Measurements from ENCODE around the gene STKLD1. TPM values are rescaled to one million over a fixed set of nuclear protein-coding genes. Genes with fewer than 3 reads are reported as not detected.
A peak's percentile ranks its signal among the peaks of the same experiment; 100 is the strongest.

STKLD1 gene
- total RNA-seq, 2 experiments from 2014 or later, result 0.59 to 1.0 TPM

- DNase-seq (no peak), ATAC-seq (ENCODE audit: poor library complexity) (no peak)
- ChIA-PET POLR2A (interaction anchor here (2.4 to 7.4 kb wide), 3 partner anchors 10 to 328 kb away, joined by 12 to 109 read pairs (median 45); partner anchors contain the start of genes GTF3C5, MED22, RPL7A and STKLD1), CTCF (no interaction called here)
- Mint-ChIP-seq H3K9me3 (no peaks in the 10 kb centered on the region), H3K27me3 (no peaks in the 10 kb centered on the region), H3K4me3 (peak overlapping the region; percentile 84), H3K27ac (peak overlapping the region; percentile 65), H3K36me3 (ENCODE audit: low read depth) (peaks cover 56% of the 10 kb centered on the region), H3K4me1 (ENCODE audit: low read depth) (peaks cover 23% of the 10 kb centered on the region)
- H3K27me3 ChIP-seq (ENCODE audit: control insufficient read depth in 1 of 2, insufficient read depth in 2 of 2, low read length in 2 of 2), result no peaks in the 10 kb centered on the region
- intact Hi-C loops (cut with DNase I, micrococcal nuclease), result loop anchor here (2.0 to 10.0 kb wide), 3 partner anchors 13 to 667 kb away; partner anchors contain the start of genes BRD3OS (in 1 of the 2) and REXO4 (in 1 of the 2)
- H3K9me3 ChIP-seq (ENCODE audit: control insufficient read depth in 1 of 2, insufficient read depth in 1 of 2, low read length in 2 of 2), result no peaks in the 10 kb centered on the region
- TF ChIP-seq, protein P1, sequence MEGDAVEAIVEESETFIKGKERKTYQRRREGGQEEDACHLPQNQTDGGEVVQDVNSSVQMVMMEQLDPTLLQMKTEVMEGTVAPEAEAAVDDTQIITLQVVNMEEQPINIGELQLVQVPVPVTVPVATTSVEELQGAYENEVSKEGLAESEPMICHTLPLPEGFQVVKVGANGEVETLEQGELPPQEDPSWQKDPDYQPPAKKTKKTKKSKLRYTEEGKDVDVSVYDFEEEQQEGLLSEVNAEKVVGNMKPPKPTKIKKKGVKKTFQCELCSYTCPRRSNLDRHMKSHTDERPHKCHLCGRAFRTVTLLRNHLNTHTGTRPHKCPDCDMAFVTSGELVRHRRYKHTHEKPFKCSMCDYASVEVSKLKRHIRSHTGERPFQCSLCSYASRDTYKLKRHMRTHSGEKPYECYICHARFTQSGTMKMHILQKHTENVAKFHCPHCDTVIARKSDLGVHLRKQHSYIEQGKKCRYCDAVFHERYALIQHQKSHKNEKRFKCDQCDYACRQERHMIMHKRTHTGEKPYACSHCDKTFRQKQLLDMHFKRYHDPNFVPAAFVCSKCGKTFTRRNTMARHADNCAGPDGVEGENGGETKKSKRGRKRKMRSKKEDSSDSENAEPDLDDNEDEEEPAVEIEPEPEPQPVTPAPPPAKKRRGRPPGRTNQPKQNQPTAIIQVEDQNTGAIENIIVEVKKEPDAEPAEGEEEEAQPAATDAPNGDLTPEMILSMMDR (IDR thresholded peaks at IDR 0.05), result no peak
- H3K4me3 ChIP-seq (ENCODE audit: low read length), result no peak overlapping the region
- H3K36me3 ChIP-seq (ENCODE audit: insufficient read depth, low read length), result peaks cover 61% of the 10 kb centered on the region
- H3K27ac ChIP-seq (ENCODE audit: low read depth in 1 of 2, low read length in 2 of 2), result peak overlapping the region in 1 of 2 donors; percentile 79
- peaks cover 46% of the 10 kb centered on the region for H3K4me1 ChIP-seq (ENCODE audit: insufficient read depth, low read length)
Observed at GRCh38 chr9:133357656-133358055, 18.5 kb upstream of the STKLD1 start.

DNA sequence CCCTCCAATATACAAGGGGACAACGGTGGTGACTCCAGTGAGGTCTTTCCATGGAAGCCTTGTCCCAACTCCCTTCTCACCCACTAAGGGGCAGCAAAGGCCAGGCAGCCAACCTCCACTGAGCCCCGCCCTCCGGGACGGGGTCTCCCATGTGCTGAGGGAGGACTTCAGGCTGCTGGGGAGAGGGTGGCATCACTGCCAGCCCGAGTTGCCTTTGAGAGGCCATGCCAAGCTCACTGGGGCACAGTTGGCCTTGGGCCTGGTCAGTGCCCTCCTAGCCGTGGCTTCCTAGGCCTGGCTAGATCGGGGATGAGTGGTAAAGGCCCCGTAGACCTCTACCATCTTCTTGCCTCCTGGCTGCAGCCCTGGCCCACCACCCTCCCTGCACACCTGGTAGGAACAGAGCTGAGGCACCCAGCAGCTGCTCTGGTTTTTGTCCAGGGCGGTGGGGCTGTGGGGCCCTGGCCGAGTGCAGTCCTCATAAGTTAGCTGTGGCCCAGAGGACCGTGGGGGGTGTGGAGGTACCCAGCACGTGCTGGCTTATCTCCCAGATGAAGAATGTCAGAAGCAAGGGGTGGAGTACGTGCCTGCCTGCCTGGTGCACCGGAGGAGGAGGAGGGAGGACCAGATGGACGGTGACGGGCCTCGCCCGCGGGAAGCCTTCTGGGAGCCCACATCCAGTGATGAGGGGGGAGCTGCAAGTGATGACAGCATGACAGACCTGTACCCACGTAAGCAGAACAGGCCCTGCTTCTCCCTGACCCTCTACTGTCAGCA lies 16.6 kb upstream of the STKLD1 start:
- no peaks in the 10 kb centered on the region for H3K27me3 Mint-ChIP-seq
- no peaks in the 10 kb centered on the region for H3K27me3 ChIP-seq (ENCODE audit: control insufficient read depth in 1 of 2, insufficient read depth in 2 of 2, low read length in 2 of 2)
- H3K36me3 ChIP-seq (ENCODE audit: insufficient read depth, low read length), result peaks cover 58% of the 10 kb centered on the region
- intact Hi-C loops (cut with DNase I, micrococcal nuclease), result loop anchor here (5.0 to 10.0 kb wide), 2 partner anchors 58 to 665 kb away; partner anchors contain the start of genes BRD3OS (in 1 of the 2) and REXO4 (in 1 of the 2)
- H3K4me3 ChIP-seq (ENCODE audit: low read length), result no peak overlapping the region
- CTCF ChIA-PET, result interaction anchor here (2.6 kb wide), 1 partner anchor 11 kb away, joined by 8 read pairs; no protein-coding TSS in a partner anchor
- peaks cover 23% of the 10 kb centered on the region for H3K4me1 Mint-ChIP-seq (ENCODE audit: low read depth)
- H3K9me3 Mint-ChIP-seq, result no peaks in the 10 kb centered on the region
- POLR2A ChIA-PET, result interaction anchor here (7.4 kb wide), 1 partner anchor 14 kb away, joined by 109 read pairs; the partner anchor contains the start of genes STKLD1 and SURF4
- H3K9me3 ChIP-seq (ENCODE audit: control insufficient read depth in 1 of 2, insufficient read depth in 1 of 2, low read length in 2 of 2), result no peaks in the 10 kb centered on the region
- DNase-seq, result peak in 5 of 14 experiments; percentile 18 to 51 (median 45)
- TF ChIP-seq, protein P1 (IDR thresholded peaks at IDR 0.05), result no peak
- H3K4me3 Mint-ChIP-seq, result peak overlapping the region; percentile 60
- peak overlapping the region; percentile 69 for H3K27ac Mint-ChIP-seq
- H3K4me1 ChIP-seq (ENCODE audit: insufficient read depth, low read length), result peaks cover 43% of the 10 kb centered on the region
- H3K36me3 Mint-ChIP-seq (ENCODE audit: low read depth), result peaks cover 59% of the 10 kb centered on the region
- H3K27ac ChIP-seq (ENCODE audit: low read depth in 1 of 2, low read length in 2 of 2), result no peak overlapping the region
- no peak for ATAC-seq (ENCODE audit: poor library complexity)

DNA sequence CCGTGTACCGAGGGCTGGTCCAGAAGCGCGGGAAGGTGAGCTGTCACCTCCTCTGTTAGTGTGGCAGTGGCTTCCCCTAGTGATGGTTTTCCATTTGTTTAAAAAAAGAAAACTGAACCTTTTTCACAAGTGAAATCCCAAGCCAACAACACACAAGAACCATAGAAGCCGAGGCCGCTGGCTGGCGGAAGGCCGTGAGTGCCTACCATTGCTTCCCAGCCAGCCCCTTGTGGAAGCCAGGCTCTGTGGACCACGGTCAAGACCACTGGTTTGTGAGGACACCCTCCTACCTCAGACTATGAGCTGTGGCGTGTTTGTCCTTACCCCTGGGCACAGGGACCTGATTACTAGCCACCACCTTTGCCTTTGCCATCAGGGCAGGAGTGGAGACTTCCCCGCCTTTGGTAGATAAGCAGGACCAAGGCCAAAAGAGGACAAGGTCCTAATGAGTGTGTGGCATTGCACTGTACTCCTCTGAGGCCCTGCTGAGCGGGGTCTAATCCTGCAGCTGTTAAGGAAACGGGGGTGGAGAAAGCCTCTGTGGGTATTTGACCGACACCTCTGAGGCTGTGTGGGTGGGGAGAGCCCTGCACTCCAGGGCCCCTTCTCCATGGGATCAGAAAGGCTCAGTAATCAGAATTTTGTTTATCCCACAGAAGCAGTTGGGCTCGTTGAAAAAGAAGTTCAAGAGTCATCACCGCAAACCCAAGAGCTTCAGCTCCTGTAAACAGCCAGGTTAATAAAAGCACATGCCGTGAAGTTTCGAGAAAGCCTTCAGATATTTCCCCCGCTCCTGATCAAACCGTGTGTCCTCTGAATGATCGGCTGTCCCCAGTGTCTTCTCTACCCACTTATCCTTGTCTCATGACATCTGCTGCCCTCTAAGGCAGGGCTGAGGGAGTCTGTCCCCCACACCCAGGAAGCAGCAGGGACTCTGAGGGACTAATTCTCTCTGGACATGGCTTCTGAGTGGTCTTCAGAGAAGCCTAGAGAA lies 15.5 kb upstream of the STKLD1 start:
- POLR2A ChIA-PET, result interaction anchor here (7.4 kb wide), 1 partner anchor 12 kb away, joined by 109 read pairs; the partner anchor contains the start of genes STKLD1 and SURF4
- TF ChIP-seq, protein P1 (IDR thresholded peaks at IDR 0.05), result no peak
- Histone ChIP-seq H3K4me1 (ENCODE audit: insufficient read depth, low read length) (peaks cover 35% of the 10 kb centered on the region), H3K36me3 (ENCODE audit: insufficient read depth, low read length) (peaks cover 69% of the 10 kb centered on the region), H3K9me3 (ENCODE audit: control insufficient read depth in 1 of 2, insufficient read depth in 1 of 2, low read length in 2 of 2) (no peaks in the 10 kb centered on the region), H3K27me3 (ENCODE audit: control insufficient read depth in 1 of 2, insufficient read depth in 2 of 2, low read length in 2 of 2) (no peaks in the 10 kb centered on the region), H3K4me3 (ENCODE audit: low read length) (no peak overlapping the region), H3K27ac (ENCODE audit: low read depth in 1 of 2, low read length in 2 of 2) (no peak overlapping the region)
- H3K4me1 Mint-ChIP-seq (ENCODE audit: low read depth), result peaks cover 25% of the 10 kb centered on the region
- H3K4me3 Mint-ChIP-seq, result peak overlapping the region; percentile 27
- DNase-seq (no peak), ATAC-seq (ENCODE audit: poor library complexity) (no peak)
- H3K36me3 Mint-ChIP-seq (ENCODE audit: low read depth), result peaks cover 70% of the 10 kb centered on the region
- intact Hi-C loops (cut with DNase I, micrococcal nuclease), result no loop called here
- CTCF ChIA-PET, result interaction anchor here (2.6 kb wide), 1 partner anchor 10 kb away, joined by 8 read pairs; no protein-coding TSS in a partner anchor
- no peaks in the 10 kb centered on the region for H3K27me3 Mint-ChIP-seq
- H3K9me3 Mint-ChIP-seq, result no peaks in the 10 kb centered on the region
- H3K27ac Mint-ChIP-seq, result peak overlapping the region; percentile 42
